HEK293T (cell line): ENCODE measurements around the gene IRF2BP1.

Experiments used
- BHLHE40 ChIP-seq: fragments of 450-650 bp; IDR thresholded peaks from 2 replicates; pipeline ENCODE4 v1.6.1; 2016; ENCODE audit warnings: mild to moderate bottlenecking, moderate library complexity, borderline replicate concordance
- CTBP1 ChIP-seq: fragments of 450-650 bp; IDR thresholded peaks from 2 replicates; pipeline ENCODE4 v1.6.1; 2016; ENCODE audit warnings: borderline replicate concordance
- FOXA1 ChIP-seq: fragments of 450-650 bp; IDR thresholded peaks from 2 replicates; pipeline ENCODE4 v1.6.1; 2016; ENCODE audit warnings: mild to moderate bottlenecking
- FOXK2 ChIP-seq: fragments of 450-650 bp; IDR thresholded peaks from 2 replicates; pipeline ENCODE4 v1.6.1; 2016; ENCODE audit warnings: mild to moderate bottlenecking
- FOXM1 ChIP-seq: fragments of 450-650 bp; IDR thresholded peaks from 2 replicates; pipeline ENCODE4 v1.6.1; 2017; ENCODE audit warnings: mild to moderate bottlenecking, borderline replicate concordance
- L3MBTL2 ChIP-seq: fragments of 450-650 bp; conservative IDR thresholded peaks from 2 replicates; pipeline ENCODE4 v1.6.1; 2016; ENCODE audit warnings: mild to moderate bottlenecking
- LEF1 ChIP-seq: fragments of 450-650 bp; IDR thresholded peaks from 2 replicates; pipeline ENCODE4 v1.6.1; 2017; ENCODE audit warnings: mild to moderate bottlenecking, borderline replicate concordance
- NFRKB ChIP-seq: fragments of 450-650 bp; IDR thresholded peaks from 2 replicates; pipeline ENCODE4 v1.6.1; 2016; ENCODE audit warnings: mild to moderate bottlenecking, moderate library complexity
- SP1 ChIP-seq: fragments of 450-650 bp; IDR thresholded peaks from 2 replicates; pipeline ENCODE4 v1.6.1; 2017
- SUZ12 ChIP-seq: fragments of 450-650 bp; IDR thresholded peaks from 2 replicates; pipeline ENCODE4 v1.6.1; 2016; ENCODE audit warnings: mild to moderate bottlenecking
- TARDBP ChIP-seq: fragments of 450-650 bp; IDR thresholded peaks from 2 replicates; pipeline ENCODE4 v1.6.1; 2016
- ZNF384 ChIP-seq: fragments of 450-650 bp; IDR thresholded peaks from 2 replicates; pipeline ENCODE4 v1.6.1; 2016
- TF ChIP-seq, protein P1 (sequence below): fragments of 450-650 bp; IDR thresholded peaks from 2 replicates; pipeline ENCODE4 v1.6.1; 2016

GRCh38 chr19:45866400-45867176 is 19.4 kb downstream of the IRF2BP1 start:
- TF ChIP-seq CTBP1 (no peak), TARDBP (no peak), BHLHE40 (no peak), FOXA1 (no peak), L3MBTL2 (no peak), SP1 (no peak), FOXM1 (no peak), FOXK2 (no peak), ZNF384 (no peak), SUZ12 (no peak), NFRKB (no peak), LEF1 (no peak)
- TF ChIP-seq, protein P1, sequence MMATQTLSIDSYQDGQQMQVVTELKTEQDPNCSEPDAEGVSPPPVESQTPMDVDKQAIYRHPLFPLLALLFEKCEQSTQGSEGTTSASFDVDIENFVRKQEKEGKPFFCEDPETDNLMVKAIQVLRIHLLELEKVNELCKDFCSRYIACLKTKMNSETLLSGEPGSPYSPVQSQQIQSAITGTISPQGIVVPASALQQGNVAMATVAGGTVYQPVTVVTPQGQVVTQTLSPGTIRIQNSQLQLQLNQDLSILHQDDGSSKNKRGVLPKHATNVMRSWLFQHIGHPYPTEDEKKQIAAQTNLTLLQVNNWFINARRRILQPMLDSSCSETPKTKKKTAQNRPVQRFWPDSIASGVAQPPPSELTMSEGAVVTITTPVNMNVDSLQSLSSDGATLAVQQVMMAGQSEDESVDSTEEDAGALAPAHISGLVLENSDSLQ, result no peak
